HL-60 (cell line): ENCODE measurements around the gene LHFPL6.

Source experiments
- POLR2AphosphoS5 ChIP-seq: IDR thresholded peaks from 2 replicates; pipeline ENCODE4 v1.6.1; 2012; ENCODE audit warnings: low read depth
- TF ChIP-seq, protein P1 (sequence below): IDR thresholded peaks from one replicate; pipeline ENCODE4 v1.5.1; 2011; ENCODE audit warnings: low read length, control low read depth, inconsistent platforms; ENCODE audit not compliant: insufficient read depth
- TF ChIP-seq, protein P2 (sequence below): IDR thresholded peaks from 2 replicates; pipeline ENCODE4 v1.6.1; 2012; ENCODE audit warnings: low read depth; ENCODE audit not compliant: insufficient replicate concordance

DNA sequence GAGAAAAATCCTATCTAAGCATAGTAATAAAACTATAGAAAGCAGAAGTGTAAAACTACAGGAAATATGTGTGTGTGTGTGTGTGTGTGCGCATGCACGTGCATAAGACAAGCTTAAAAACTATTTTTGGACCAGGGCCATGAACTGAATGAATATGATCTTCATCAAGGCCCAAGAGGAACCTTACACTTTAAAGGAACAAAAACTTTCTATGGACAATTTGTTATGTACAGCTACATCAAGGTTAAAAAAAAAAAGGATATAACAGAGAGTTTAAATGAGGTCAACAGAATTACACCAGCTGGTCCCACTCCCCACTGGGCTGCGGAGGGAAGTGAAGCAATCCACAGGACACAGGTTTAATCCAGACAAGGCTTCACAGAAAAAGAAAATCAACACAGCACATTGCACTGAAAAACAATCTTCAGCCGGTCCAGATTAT is 151.1 kb downstream of the LHFPL6 start:
- TF ChIP-seq, protein P1, sequence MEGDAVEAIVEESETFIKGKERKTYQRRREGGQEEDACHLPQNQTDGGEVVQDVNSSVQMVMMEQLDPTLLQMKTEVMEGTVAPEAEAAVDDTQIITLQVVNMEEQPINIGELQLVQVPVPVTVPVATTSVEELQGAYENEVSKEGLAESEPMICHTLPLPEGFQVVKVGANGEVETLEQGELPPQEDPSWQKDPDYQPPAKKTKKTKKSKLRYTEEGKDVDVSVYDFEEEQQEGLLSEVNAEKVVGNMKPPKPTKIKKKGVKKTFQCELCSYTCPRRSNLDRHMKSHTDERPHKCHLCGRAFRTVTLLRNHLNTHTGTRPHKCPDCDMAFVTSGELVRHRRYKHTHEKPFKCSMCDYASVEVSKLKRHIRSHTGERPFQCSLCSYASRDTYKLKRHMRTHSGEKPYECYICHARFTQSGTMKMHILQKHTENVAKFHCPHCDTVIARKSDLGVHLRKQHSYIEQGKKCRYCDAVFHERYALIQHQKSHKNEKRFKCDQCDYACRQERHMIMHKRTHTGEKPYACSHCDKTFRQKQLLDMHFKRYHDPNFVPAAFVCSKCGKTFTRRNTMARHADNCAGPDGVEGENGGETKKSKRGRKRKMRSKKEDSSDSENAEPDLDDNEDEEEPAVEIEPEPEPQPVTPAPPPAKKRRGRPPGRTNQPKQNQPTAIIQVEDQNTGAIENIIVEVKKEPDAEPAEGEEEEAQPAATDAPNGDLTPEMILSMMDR, result no peak
- TF ChIP-seq, protein P2, sequence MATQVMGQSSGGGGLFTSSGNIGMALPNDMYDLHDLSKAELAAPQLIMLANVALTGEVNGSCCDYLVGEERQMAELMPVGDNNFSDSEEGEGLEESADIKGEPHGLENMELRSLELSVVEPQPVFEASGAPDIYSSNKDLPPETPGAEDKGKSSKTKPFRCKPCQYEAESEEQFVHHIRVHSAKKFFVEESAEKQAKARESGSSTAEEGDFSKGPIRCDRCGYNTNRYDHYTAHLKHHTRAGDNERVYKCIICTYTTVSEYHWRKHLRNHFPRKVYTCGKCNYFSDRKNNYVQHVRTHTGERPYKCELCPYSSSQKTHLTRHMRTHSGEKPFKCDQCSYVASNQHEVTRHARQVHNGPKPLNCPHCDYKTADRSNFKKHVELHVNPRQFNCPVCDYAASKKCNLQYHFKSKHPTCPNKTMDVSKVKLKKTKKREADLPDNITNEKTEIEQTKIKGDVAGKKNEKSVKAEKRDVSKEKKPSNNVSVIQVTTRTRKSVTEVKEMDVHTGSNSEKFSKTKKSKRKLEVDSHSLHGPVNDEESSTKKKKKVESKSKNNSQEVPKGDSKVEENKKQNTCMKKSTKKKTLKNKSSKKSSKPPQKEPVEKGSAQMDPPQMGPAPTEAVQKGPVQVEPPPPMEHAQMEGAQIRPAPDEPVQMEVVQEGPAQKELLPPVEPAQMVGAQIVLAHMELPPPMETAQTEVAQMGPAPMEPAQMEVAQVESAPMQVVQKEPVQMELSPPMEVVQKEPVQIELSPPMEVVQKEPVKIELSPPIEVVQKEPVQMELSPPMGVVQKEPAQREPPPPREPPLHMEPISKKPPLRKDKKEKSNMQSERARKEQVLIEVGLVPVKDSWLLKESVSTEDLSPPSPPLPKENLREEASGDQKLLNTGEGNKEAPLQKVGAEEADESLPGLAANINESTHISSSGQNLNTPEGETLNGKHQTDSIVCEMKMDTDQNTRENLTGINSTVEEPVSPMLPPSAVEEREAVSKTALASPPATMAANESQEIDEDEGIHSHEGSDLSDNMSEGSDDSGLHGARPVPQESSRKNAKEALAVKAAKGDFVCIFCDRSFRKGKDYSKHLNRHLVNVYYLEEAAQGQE, result no peak
- peak; percentile 71 for TF ChIP-seq POLR2AphosphoS5
